Dermis microvascular lymphatic vessel endothelial cell (primary cell): ENCODE measurements around the gene STARD10. TPM values are rescaled to one million over a fixed set of nuclear protein-coding genes. Genes with fewer than 3 reads are reported as not detected.

Source experiments
- DNase-seq, 2 donors: peaks; one replicate each; pipeline versions ENCODE4 v3.0.0 to v3.0.0-alpha.2; 2010; ENCODE audit warnings: low read depth in 2 of 2
- total RNA-seq: library from RNA; depleted of rRNA; stranded (reverse); fragments of >200 nt; gene quantifications from 2 replicates; pipeline ENCODE4 v1.2.1, GENCODE V29; 2014

The STARD10 gene
- total RNA-seq, 1 donor from 2014 or later: 54.3 TPM

- DNase-seq: peak in 1 of 2 donors; percentile 39
Measured at GRCh38 chr11:72781313-72782080, 12.3 kb downstream of the STARD10 start.

GRCh38 chr11:72781063-72781312 is 12.9 kb downstream of the STARD10 start:
- no peak for DNase-seq

GRCh38 chr11:72780296-72781062 is 13.4 kb downstream of the STARD10 start:
- no peak for DNase-seq

- no peak for DNase-seq
Measured at GRCh38 chr11:72779495-72780128, 14.2 kb downstream of the STARD10 start.

GRCh38 chr11:72778535-72779494 is 15.0 kb downstream of the STARD10 start:
- DNase-seq: no peak

- no peak for DNase-seq
Measured at GRCh38 chr11:72777755-72778278, 16.0 kb downstream of the STARD10 start.

GRCh38 chr11:72776844-72777754 is 16.7 kb downstream of the STARD10 start:
- no peak for DNase-seq

GRCh38 chr11:72776117-72776843 is 17.6 kb downstream of the STARD10 start:
- DNase-seq: no peak

GRCh38 chr11:72775288-72776110 is 18.3 kb downstream of the STARD10 start:
- no peak for DNase-seq

- DNase-seq: no peak
Measured at GRCh38 chr11:72774499-72774898, 19.3 kb downstream of the STARD10 start.

- DNase-seq: no peak
Measured at GRCh38 chr11:72773696-72774095, 20.2 kb downstream of the STARD10 start.

- peak in 1 of 2 donors; percentile 59 for DNase-seq
Measured at GRCh38 chr11:72773291-72773690, 20.6 kb downstream of the STARD10 start.

- DNase-seq: no peak
Measured at GRCh38 chr11:72772059-72772458, 21.8 kb downstream of the STARD10 start.

GRCh38 chr11:72771507-72771906 is 22.3 kb downstream of the STARD10 start:
- no peak for DNase-seq

GRCh38 chr11:72770799-72771198 is 23.0 kb downstream of the STARD10 start:
- no peak for DNase-seq

- DNase-seq: no peak
Measured at GRCh38 chr11:72769680-72770079, 24.2 kb downstream of the STARD10 start.

GRCh38 chr11:72768581-72768980 is 25.3 kb downstream of the STARD10 start:
- no peak for DNase-seq

GRCh38 chr11:72767203-72768062 is 26.4 kb downstream of the STARD10 start:
- DNase-seq: no peak
